SK-N-SH treated with all-trans-retinoic acid at 6 μM for 48 hours (cell line): Measurements from ENCODE around the gene NSD1.

Experiments
- ATAC-seq: fragments of 200-7000 bp; cut with Tn5 transposase; 3 replicates; pipeline ENCODE4 v1.9.1; 2020; ENCODE audit warnings: mild to moderate bottlenecking, moderate library complexity
- ARNTL ChIP-seq: fragments of 450-650 bp; formaldehyde crosslinking; IDR thresholded peaks from 2 replicates; pipeline ENCODE4 v1.5.0; 2020; ENCODE audit warnings: low read depth, mild to moderate bottlenecking, moderate library complexity, borderline replicate concordance
- CREB5 ChIP-seq: fragments of 250-450 bp; sonication (Bioruptor Pico); IDR thresholded peaks from 2 replicates; pipeline ENCODE4 v1.5.1; 2020; ENCODE audit warnings: low read depth, mild to moderate bottlenecking, moderate library complexity
- CSDC2 ChIP-seq: fragments of 250-450 bp; sonication (Bioruptor Pico); IDR thresholded peaks from 2 replicates; pipeline ENCODE4 v1.5.0; 2020; ENCODE audit warnings: mild to moderate bottlenecking, moderate library complexity
- ESRRG ChIP-seq: fragments of 250-450 bp; sonication (Bioruptor Pico); IDR thresholded peaks from 2 replicates; pipeline ENCODE4 v1.6.1; 2021; ENCODE audit warnings: mild to moderate bottlenecking
- GLIS3 ChIP-seq: fragments of 250-450 bp; sonication (Bioruptor Pico); IDR thresholded peaks from 2 replicates; pipeline ENCODE4 v1.5.0; 2020; ENCODE audit warnings: mild to moderate bottlenecking, moderate library complexity
- ISL1 ChIP-seq: fragments of 250-450 bp; sonication (Bioruptor Pico); IDR thresholded peaks from 2 replicates; pipeline ENCODE4 v2.1.2; 2022; ENCODE audit warnings: mild to moderate bottlenecking, moderate library complexity
- OSR1 ChIP-seq: fragments of 250-450 bp; sonication (Bioruptor Pico); IDR thresholded peaks from 2 replicates; pipeline ENCODE4 v1.8.0; 2022; ENCODE audit warnings: moderate library complexity, mild to moderate bottlenecking, inconsistent platforms
- POU6F1 ChIP-seq: fragments of 250-450 bp; sonication (Bioruptor Pico); IDR thresholded peaks from 2 replicates; pipeline ENCODE4 v1.8.0; 2021; ENCODE audit warnings: low read depth, mild to moderate bottlenecking, moderate library complexity, borderline replicate concordance
- PPARA ChIP-seq: fragments of 250-450 bp; sonication (Bioruptor Pico); IDR thresholded peaks from 2 replicates; pipeline ENCODE4 v1.5.0; 2020; ENCODE audit warnings: mild to moderate bottlenecking, borderline replicate concordance
- RARB ChIP-seq: fragments of 250-450 bp; sonication (Bioruptor Pico); IDR thresholded peaks from 2 replicates; pipeline ENCODE4 v1.8.0; 2021; ENCODE audit warnings: mild to moderate bottlenecking, moderate library complexity
- SNAI2 ChIP-seq: fragments of 250-450 bp; sonication (Bioruptor Pico); IDR thresholded peaks from 2 replicates; pipeline ENCODE4 v1.5.0; 2020; ENCODE audit warnings: mild to moderate bottlenecking, moderate library complexity
- TCF4 ChIP-seq: fragments of 250-450 bp; sonication (Bioruptor Pico); IDR thresholded peaks from 2 replicates; pipeline ENCODE4 v1.8.0; 2021; ENCODE audit warnings: mild to moderate bottlenecking, moderate library complexity, borderline replicate concordance
- TOX ChIP-seq: fragments of 250-450 bp; sonication (Bioruptor Pico); IDR thresholded peaks from 2 replicates; pipeline ENCODE4 v1.8.0; 2021; ENCODE audit warnings: mild to moderate bottlenecking, moderate library complexity, borderline replicate concordance
- TSHZ2 ChIP-seq: fragments of 250-450 bp; sonication (Bioruptor Pico); IDR thresholded peaks from 2 replicates; pipeline ENCODE4 v1.5.0; 2020; ENCODE audit warnings: mild to moderate bottlenecking, moderate library complexity
- ZC3H10 ChIP-seq: fragments of 250-450 bp; sonication (Bioruptor Pico); IDR thresholded peaks from 2 replicates; pipeline ENCODE4 v1.5.1; 2021; ENCODE audit warnings: mild to moderate bottlenecking, moderate library complexity
- ZFP3 ChIP-seq: fragments of 250-450 bp; sonication (Bioruptor Pico); IDR thresholded peaks from 2 replicates; pipeline ENCODE4 v1.5.0; 2020; ENCODE audit warnings: mild to moderate bottlenecking, moderate library complexity
- ZFP30 ChIP-seq: fragments of 450-650 bp; formaldehyde crosslinking; IDR thresholded peaks from 2 replicates; pipeline ENCODE4 v1.5.0; 2022; ENCODE audit warnings: mild to moderate bottlenecking, moderate library complexity
- ZNF565 ChIP-seq: fragments of 450-650 bp; formaldehyde crosslinking; conservative IDR thresholded peaks from 2 replicates; pipeline ENCODE4 v1.5.0; 2020; ENCODE audit warnings: low read depth, mild to moderate bottlenecking, moderate library complexity
- ZNF70 ChIP-seq: fragments of 450-650 bp; formaldehyde crosslinking; IDR thresholded peaks from 2 replicates; pipeline ENCODE4 v1.5.0; 2020; ENCODE audit warnings: mild to moderate bottlenecking, moderate library complexity
- ZNF8 ChIP-seq: fragments of 450-650 bp; formaldehyde crosslinking; IDR thresholded peaks from 2 replicates; pipeline ENCODE4 v1.5.0; 2020; ENCODE audit warnings: mild to moderate bottlenecking, moderate library complexity
- TF ChIP-seq, protein P1 (sequence below): fragments of 250-450 bp; sonication (Bioruptor Pico); IDR thresholded peaks from 2 replicates; pipeline ENCODE4 v1.8.0; 2020; ENCODE audit warnings: mild to moderate bottlenecking, moderate library complexity, borderline replicate concordance
- TF ChIP-seq, protein P2 (sequence below): fragments of 250-450 bp; sonication (Bioruptor Pico); IDR thresholded peaks from 2 replicates; pipeline ENCODE4 v1.5.1; 2021; ENCODE audit warnings: mild to moderate bottlenecking, moderate library complexity

The NSD1 gene

DNA sequence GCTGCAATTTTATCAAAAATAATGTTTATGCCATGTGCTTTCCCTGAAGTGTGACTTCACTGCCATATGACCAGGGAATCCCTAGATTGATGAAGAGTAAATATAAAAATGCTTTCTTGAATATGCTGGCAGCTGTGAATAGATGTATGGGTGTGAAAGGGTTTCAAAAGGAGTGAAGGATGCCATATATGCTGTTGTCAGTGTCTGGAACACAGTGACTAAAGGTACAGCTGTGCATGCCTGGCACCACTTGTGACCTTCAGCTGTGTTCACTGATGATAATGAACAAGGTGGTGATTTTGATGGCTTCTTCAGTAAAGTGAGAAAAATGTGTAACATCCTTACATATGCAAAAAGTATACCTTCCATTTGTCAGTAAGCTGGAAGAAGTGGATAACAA, 100.2 kb downstream of the NSD1 start:
- no peak for ATAC-seq
- TF ChIP-seq ZNF70 (no peak), ZFP3 (no peak), ZNF8 (CRISPR knock-in tag) (no peak), ZNF565 (CRISPR knock-in tag) (no peak), TCF4 (CRISPR knock-in tag) (no peak), ZFP30 (no peak), TOX (CRISPR knock-in tag) (no peak), OSR1 (CRISPR knock-in tag) (no peak), SNAI2 (no peak), PPARA (CRISPR knock-in tag) (no peak), TSHZ2 (CRISPR knock-in tag) (no peak), CREB5 (CRISPR knock-in tag) (no peak), ESRRG (CRISPR knock-in tag) (no peak), CSDC2 (no peak), GLIS3 (CRISPR knock-in tag) (no peak)
- TF ChIP-seq, protein P1, sequence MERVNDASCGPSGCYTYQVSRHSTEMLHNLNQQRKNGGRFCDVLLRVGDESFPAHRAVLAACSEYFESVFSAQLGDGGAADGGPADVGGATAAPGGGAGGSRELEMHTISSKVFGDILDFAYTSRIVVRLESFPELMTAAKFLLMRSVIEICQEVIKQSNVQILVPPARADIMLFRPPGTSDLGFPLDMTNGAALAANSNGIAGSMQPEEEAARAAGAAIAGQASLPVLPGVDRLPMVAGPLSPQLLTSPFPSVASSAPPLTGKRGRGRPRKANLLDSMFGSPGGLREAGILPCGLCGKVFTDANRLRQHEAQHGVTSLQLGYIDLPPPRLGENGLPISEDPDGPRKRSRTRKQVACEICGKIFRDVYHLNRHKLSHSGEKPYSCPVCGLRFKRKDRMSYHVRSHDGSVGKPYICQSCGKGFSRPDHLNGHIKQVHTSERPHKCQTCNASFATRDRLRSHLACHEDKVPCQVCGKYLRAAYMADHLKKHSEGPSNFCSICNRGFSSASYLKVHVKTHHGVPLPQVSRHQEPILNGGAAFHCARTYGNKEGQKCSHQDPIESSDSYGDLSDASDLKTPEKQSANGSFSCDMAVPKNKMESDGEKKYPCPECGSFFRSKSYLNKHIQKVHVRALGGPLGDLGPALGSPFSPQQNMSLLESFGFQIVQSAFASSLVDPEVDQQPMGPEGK, result no peak
- TF ChIP-seq, protein P2, sequence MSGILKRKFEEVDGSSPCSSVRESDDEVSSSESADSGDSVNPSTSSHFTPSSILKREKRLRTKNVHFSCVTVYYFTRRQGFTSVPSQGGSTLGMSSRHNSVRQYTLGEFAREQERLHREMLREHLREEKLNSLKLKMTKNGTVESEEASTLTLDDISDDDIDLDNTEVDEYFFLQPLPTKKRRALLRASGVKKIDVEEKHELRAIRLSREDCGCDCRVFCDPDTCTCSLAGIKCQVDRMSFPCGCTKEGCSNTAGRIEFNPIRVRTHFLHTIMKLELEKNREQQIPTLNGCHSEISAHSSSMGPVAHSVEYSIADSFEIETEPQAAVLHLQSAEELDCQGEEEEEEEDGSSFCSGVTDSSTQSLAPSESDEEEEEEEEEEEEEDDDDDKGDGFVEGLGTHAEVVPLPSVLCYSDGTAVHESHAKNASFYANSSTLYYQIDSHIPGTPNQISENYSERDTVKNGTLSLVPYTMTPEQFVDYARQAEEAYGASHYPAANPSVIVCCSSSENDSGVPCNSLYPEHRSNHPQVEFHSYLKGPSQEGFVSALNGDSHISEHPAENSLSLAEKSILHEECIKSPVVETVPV (CRISPR knock-in tag), result no peak

- no peak for ATAC-seq
- TF ChIP-seq ZNF70, result no peak
- no peak for TF ChIP-seq CREB5 (CRISPR knock-in tag)
- TF ChIP-seq POU6F1 (CRISPR knock-in tag), result no peak
- no peak for TF ChIP-seq ZNF565 (CRISPR knock-in tag)
- TF ChIP-seq ARNTL (CRISPR knock-in tag), result no peak
- TF ChIP-seq ZFP30, result no peak
- TF ChIP-seq, protein P2 (CRISPR knock-in tag), result no peak
- TF ChIP-seq ZC3H10 (CRISPR knock-in tag), result no peak
- TF ChIP-seq GLIS3 (CRISPR knock-in tag), result no peak
- TF ChIP-seq, protein P1, result no peak
- no peak for TF ChIP-seq ISL1 (CRISPR knock-in tag)
- TF ChIP-seq CSDC2, result no peak
- no peak for TF ChIP-seq RARB (CRISPR knock-in tag)
- no peak for TF ChIP-seq ZNF8 (CRISPR knock-in tag)
- no peak for TF ChIP-seq PPARA (CRISPR knock-in tag)
- no peak for TF ChIP-seq ZFP3
Observed at GRCh38 chr5:177234841-177235240, 101.3 kb downstream of the NSD1 start.
